H9 (cell line): ENCODE results near the gene MOB3C. TPM values are rescaled to one million over a fixed set of nuclear protein-coding genes. Genes with fewer than 3 reads are reported as not detected.

Experiments used
- DNase-seq: peaks from one replicate; pipeline ENCODE4 v3.0.0-alpha.2; 2017
- H2AFZ ChIP-seq: one replicate; pipeline ENCODE4 v1.6.1; 2013; ENCODE audit warnings: mild to moderate bottlenecking, low read length, control low read depth, moderate library complexity
- H2AK5ac ChIP-seq: 2 replicates; pipeline ENCODE4 v1.6.1; 2013; ENCODE audit warnings: low read length, control low read depth, mixed read lengths; ENCODE audit not compliant: insufficient read length
- H2BK120ac ChIP-seq: one replicate; pipeline ENCODE4 v1.6.1; 2013; ENCODE audit warnings: low read depth, mild to moderate bottlenecking, low read length, control low read depth, inconsistent platforms; ENCODE audit not compliant: poor library complexity, severe bottlenecking
- H2BK12ac ChIP-seq: 2 replicates; pipeline ENCODE4 v1.6.1; 2013; ENCODE audit warnings: low read length, control low read depth, mixed read lengths, low read depth; ENCODE audit not compliant: insufficient read length
- H2BK15ac ChIP-seq: 2 replicates; pipeline ENCODE4 v1.6.1; 2013; ENCODE audit warnings: low read depth, low read length, control low read depth
- H2BK20ac ChIP-seq: one replicate; pipeline ENCODE4 v1.6.1; 2013; ENCODE audit warnings: low read depth, mild to moderate bottlenecking, low read length, control low read depth, inconsistent platforms; ENCODE audit not compliant: poor library complexity, severe bottlenecking
- H2BK5ac ChIP-seq: 2 replicates; pipeline ENCODE4 v1.6.1; 2013; ENCODE audit warnings: low read length, control low read depth, mixed read lengths; ENCODE audit not compliant: insufficient read length
- H3K14ac ChIP-seq: 2 replicates; pipeline ENCODE4 v1.6.1; 2013; ENCODE audit warnings: low read length, control low read depth; ENCODE audit not compliant: insufficient read depth
- H3K18ac ChIP-seq: 2 replicates; pipeline ENCODE4 v1.6.1; 2013; ENCODE audit warnings: low read depth, mild to moderate bottlenecking, mixed read lengths, low read length, control low read depth; ENCODE audit not compliant: insufficient read length
- H3K23ac ChIP-seq: 2 replicates; pipeline ENCODE4 v1.6.1; 2013; ENCODE audit warnings: low read length, control low read depth, mixed read lengths, low read depth; ENCODE audit not compliant: insufficient read length
- H3K23me2 ChIP-seq: 2 replicates; pipeline ENCODE4 v1.6.1; 2013; ENCODE audit warnings: low read depth, mild to moderate bottlenecking, mixed read lengths, low read length, control low read depth; ENCODE audit not compliant: insufficient read length, poor library complexity, severe bottlenecking
- H3K27ac ChIP-seq: 2 replicates; pipeline ENCODE4 v1.5.1; 2013; ENCODE audit warnings: low read length, control low read depth, mixed read lengths, low read depth; ENCODE audit not compliant: insufficient read length
- H3K27me3 ChIP-seq: 2 replicates; pipeline ENCODE4 v1.6.1; 2013; ENCODE audit warnings: low read length, control low read depth, inconsistent platforms; ENCODE audit not compliant: insufficient read depth
- H3K4ac ChIP-seq: 2 replicates; pipeline ENCODE4 v1.6.1; 2013; ENCODE audit warnings: low read depth, mild to moderate bottlenecking, control low read depth, inconsistent platforms, low read length, moderate library complexity
- H3K4me1 ChIP-seq: 2 replicates; pipeline ENCODE4 v1.6.1; 2013; ENCODE audit warnings: low read length, control low read depth, inconsistent platforms; ENCODE audit not compliant: insufficient read depth
- H3K4me2 ChIP-seq: 2 replicates; pipeline ENCODE4 v1.6.1; 2013; ENCODE audit warnings: low read length, control low read depth, mixed read lengths; ENCODE audit not compliant: insufficient read length, insufficient read depth
- H3K56ac ChIP-seq: 2 replicates; pipeline ENCODE4 v1.6.1; 2013; ENCODE audit warnings: low read depth, mild to moderate bottlenecking, mixed read lengths, low read length, control low read depth; ENCODE audit not compliant: insufficient read length
- H3K79me1 ChIP-seq: 2 replicates; pipeline ENCODE4 v1.6.1; 2013; ENCODE audit warnings: low read depth, mild to moderate bottlenecking, moderate library complexity, low read length, control low read depth, inconsistent platforms; ENCODE audit not compliant: insufficient read depth, poor library complexity, severe bottlenecking
- H3K79me2 ChIP-seq: 2 replicates; pipeline ENCODE4 v1.6.1; 2013; ENCODE audit warnings: low read length, control low read depth, inconsistent platforms; ENCODE audit not compliant: insufficient read depth
- H3K9ac ChIP-seq: 2 replicates; pipeline ENCODE4 v1.6.1; 2013; ENCODE audit warnings: low read length, control low read depth, mixed read lengths; ENCODE audit not compliant: insufficient read length; ENCODE audit errors: extremely low read depth
- H3K9me3 ChIP-seq: one replicate; pipeline ENCODE4 v1.6.1; 2013; ENCODE audit warnings: low read depth, low read length, inconsistent platforms; ENCODE audit not compliant: control insufficient read depth
- H3T11ph ChIP-seq: one replicate; pipeline ENCODE4 v1.6.1; 2013; ENCODE audit warnings: mild to moderate bottlenecking, low read length, control low read depth, inconsistent platforms
- H4K20me1 ChIP-seq: one replicate; pipeline ENCODE4 v1.6.1; 2013; ENCODE audit not compliant: control insufficient read depth, insufficient read length, insufficient read depth
- H4K5ac ChIP-seq: 2 replicates; pipeline ENCODE4 v1.6.1; 2013; ENCODE audit warnings: low read depth, mild to moderate bottlenecking, mixed read lengths, low read length, control low read depth; ENCODE audit not compliant: insufficient read length
- H4K8ac ChIP-seq: replicated peaks from 2 replicates; pipeline ENCODE4 v1.6.1; 2013; ENCODE audit warnings: low read length, control low read depth, mixed read lengths, low read depth; ENCODE audit not compliant: insufficient read length
- H4K91ac ChIP-seq: 2 replicates; pipeline ENCODE4 v1.6.1; 2013; ENCODE audit warnings: low read depth, mild to moderate bottlenecking, moderate library complexity, mixed read lengths, low read length, control low read depth; ENCODE audit not compliant: insufficient read length
- H3K27ac Mint-ChIP-seq, 3 experiments: 2 replicates in 2 of 3; 3 replicates in 1 of 3; pipeline ENCODE4 v1.8.0; 2020 to 2021; ENCODE audit warnings: mixed read lengths in 3 of 3, mild to moderate bottlenecking in 1 of 3, moderate library complexity in 1 of 3
- H3K27me3 Mint-ChIP-seq: 2 replicates; pipeline ENCODE4 v1.8.0; 2021; ENCODE audit warnings: low read depth, mild to moderate bottlenecking, moderate library complexity, mixed read lengths
- H3K36me3 Mint-ChIP-seq, 3 experiments: 2 replicates in 2 of 3; 3 replicates in 1 of 3; pipeline ENCODE4 v1.8.0; 2020 to 2021; ENCODE audit warnings: low read depth in 3 of 3, mixed read lengths in 3 of 3; ENCODE audit not compliant: insufficient read depth in 1 of 3
- H3K4me1 Mint-ChIP-seq, 2 experiments: 2 replicates each; pipeline ENCODE4 v1.8.0; 2020; ENCODE audit warnings: mixed read lengths in 2 of 2
- H3K4me3 Mint-ChIP-seq, 2 experiments: 2 replicates in 1 of 2; 3 replicates in 1 of 2; pipeline ENCODE4 v1.8.0; 2020 to 2021; ENCODE audit warnings: mild to moderate bottlenecking in 2 of 2, mixed read lengths in 2 of 2, moderate library complexity in 1 of 2
- H3K9me3 Mint-ChIP-seq, 2 experiments: 2 replicates in 1 of 2; 3 replicates in 1 of 2; pipeline ENCODE4 v1.8.0; 2020; ENCODE audit warnings: mild to moderate bottlenecking in 2 of 2, mixed read lengths in 2 of 2, moderate library complexity in 1 of 2
- CTCF ChIP-seq: fragments of 200-600 bp; sonication (generic); conservative IDR thresholded peaks from 3 replicates; pipeline ENCODE4 v1.8.0; 2021; ENCODE audit warnings: antibody characterized with exemption, mild to moderate bottlenecking
- WGBS: extraction: QIAGEN DNeasy Blood & Tissue Kit; methylation state at CpG from one replicate; pipeline ENCODE4 v1.1.7; 2013; ENCODE audit warnings: missing lambda C conversion rate, low lambda C conversion rate, mixed read lengths; ENCODE audit not compliant: insufficient read length; ENCODE audit errors: extremely low coverage; 5-methylcytosine and 5-hydroxymethylcytosine counted together
- total RNA-seq: library from RNA; stranded (reverse); gene quantifications from 2 replicates; pipeline ENCODE4 v1.2.1, GENCODE V29; 2021

Gene MOB3C
- total RNA-seq, 1 experiment from 2014 or later: 3.2 TPM

GRCh38 chr1:46653405-46653958 is 36.9 kb upstream of the MOB3C start:
- Histone ChIP-seq H3K18ac (no peak overlapping the region), H3K4ac (no peak overlapping the region), H3T11ph (no peak overlapping the region), H4K20me1 (no peaks in the 10 kb centered on the region), H3K14ac (no peak overlapping the region), H4K8ac (no peak overlapping the region), H4K5ac (no peak overlapping the region), H3K4me2 (no peak overlapping the region), H2BK120ac (no peak overlapping the region), H2BK15ac (no peak overlapping the region), H3K9ac (no peak overlapping the region), H2AK5ac (no peak overlapping the region), H3K27me3 (no peaks in the 10 kb centered on the region), H3K4me1 (no peaks in the 10 kb centered on the region), H3K79me2 (no peaks in the 10 kb centered on the region), H4K91ac (no peak overlapping the region), H2AFZ (no peak overlapping the region), H3K56ac (no peak overlapping the region), H3K23ac (no peak overlapping the region), H3K23me2 (no peaks in the 10 kb centered on the region), H2BK12ac (no peak overlapping the region), H2BK20ac (no peak overlapping the region), H3K79me1 (no peaks in the 10 kb centered on the region), H3K9me3 (no peaks in the 10 kb centered on the region), H3K27ac (no peak overlapping the region), H2BK5ac (no peak overlapping the region)
- Mint-ChIP-seq H3K36me3 (peaks cover 35 to 76% (median 60%) of the 10 kb centered on the region in 3 experiments), H3K4me1 (no peaks in the 10 kb centered on the region), H3K27ac (no peak overlapping the region), H3K27me3 (no peaks in the 10 kb centered on the region), H3K9me3 (peaks cover 3 to 10% of the 10 kb centered on the region in 2 experiments; a peak in 3 of 5 replicates), H3K4me3 (no peak overlapping the region)
- TF ChIP-seq CTCF: no peak
- WGBS: no CpG with 5 or more reads among the region's 2 CpGs
- no peak for DNase-seq
